Immature natural killer cell (primary cell): ENCODE measurements around the gene NADK2. TPM values are rescaled to one million over a fixed set of nuclear protein-coding genes. Genes with fewer than 3 reads are reported as not detected.

ENCODE experiments used
- polyA plus RNA-seq, 3 donors: library from polyadenylated mRNA; unstranded; fragments of 300-500 nt; fragmentation: Illumina TruSeq; gene quantifications; one replicate each; pipeline ENCODE4 v1.2.3, GENCODE V29; 2021

NADK2 gene
- polyA plus RNA-seq, 3 donors from 2014 or later = 7.2 to 9.8 (median 8.0) TPM

Other genes starting within 250 kb of the NADK2 start
- 1 to 10 TPM in 1 of 3 donors, under 1 TPM in 1, not detected in 1; 0.10 to 1.0 TPM for gene UGT3A2, start 175.0 kb downstream of the NADK2 start, polyA plus RNA-seq
- gene LMBRD2, start 90.0 kb downstream of the NADK2 start, polyA plus RNA-seq = 1 to 10 TPM; 1.8 to 7.3 (median 3.0) TPM
- 10 to 100 TPM; 13.8 to 22.3 (median 16.1) TPM for gene SKP2, start 89.8 kb downstream of the NADK2 start, polyA plus RNA-seq
- not detected for gene RANBP3L, start 60.0 kb upstream of the NADK2 start, polyA plus RNA-seq